Muscle layer of duodenum (tissue), 2 donors: ENCODE measurements around the gene ABCF3.

Experiments
- H3K27ac ChIP-seq: one replicate; pipeline ENCODE4 v1.7.0; 2013; ENCODE audit warnings: mild to moderate bottlenecking, low read length
- H3K27me3 ChIP-seq: one replicate; pipeline ENCODE4 v1.7.0; 2013; ENCODE audit warnings: low read depth, mild to moderate bottlenecking, control low read depth, low read length
- H3K36me3 ChIP-seq, 2 donors: one replicate each; pipeline ENCODE4 v1.7.0; 2013; ENCODE audit warnings: low read length in 2 of 2, control low read depth in 1 of 2, mild to moderate bottlenecking in 1 of 2; ENCODE audit not compliant: insufficient read depth in 2 of 2, control insufficient read depth in 1 of 2
- H3K4me1 ChIP-seq, 2 donors: one replicate each; pipeline ENCODE4 v1.7.0; 2013; ENCODE audit warnings: low read length in 2 of 2, mild to moderate bottlenecking in 2 of 2, control low read depth in 1 of 2, moderate library complexity in 1 of 2; ENCODE audit not compliant: insufficient read depth in 2 of 2, control insufficient read depth in 1 of 2
- H3K4me3 ChIP-seq, 2 donors: one replicate each; pipeline ENCODE4 v1.7.0; 2013; ENCODE audit warnings: low read length in 2 of 2, low read depth in 1 of 2, mild to moderate bottlenecking in 1 of 2
- H3K9me3 ChIP-seq, 2 donors: one replicate each; pipeline ENCODE4 v1.7.0; 2013; ENCODE audit warnings: low read length in 2 of 2, control low read depth in 1 of 2, mild to moderate bottlenecking in 1 of 2; ENCODE audit not compliant: control insufficient read depth in 1 of 2
- donor health status: healthy.

ABCF3 gene

GRCh38 chr3:184176377-184177330 is 9.3 kb upstream of the ABCF3 start:
- Histone ChIP-seq H3K9me3 (no peaks in the 10 kb centered on the region), H3K27me3 (no peaks in the 10 kb centered on the region), H3K4me3 (peak overlapping the region; percentile 66 to 96), H3K4me1 (peaks cover 15 to 36% of the 10 kb centered on the region in 2 donors), H3K27ac (peak overlapping the region; percentile 95), H3K36me3 (peaks cover 43 to 63% of the 10 kb centered on the region in 2 donors)

- H3K36me3 ChIP-seq, result peaks cover 45 to 63% of the 10 kb centered on the region in 2 donors
- no peaks in the 10 kb centered on the region for H3K27me3 ChIP-seq
- H3K9me3 ChIP-seq, result no peaks in the 10 kb centered on the region
- peak overlapping the region; percentile 95 for H3K27ac ChIP-seq
- peak overlapping the region; percentile 66 to 96 for H3K4me3 ChIP-seq
- H3K4me1 ChIP-seq, result peaks cover 15 to 36% of the 10 kb centered on the region in 2 donors
Observed at GRCh38 chr3:184177331-184177731, 8.7 kb upstream of the ABCF3 start.

GRCh38 chr3:184177767-184178306 is 8.2 kb upstream of the ABCF3 start:
- Histone ChIP-seq H3K36me3 (peaks cover 50 to 65% of the 10 kb centered on the region in 2 donors), H3K9me3 (no peaks in the 10 kb centered on the region), H3K27me3 (no peaks in the 10 kb centered on the region), H3K27ac (no peak overlapping the region), H3K4me1 (peaks cover 15 to 36% of the 10 kb centered on the region in 2 donors), H3K4me3 (peak overlapping the region in 1 of 2 donors; percentile 96)

GRCh38 chr3:184178521-184179138 is 7.4 kb upstream of the ABCF3 start:
- no peaks in the 10 kb centered on the region for H3K27me3 ChIP-seq
- H3K9me3 ChIP-seq, result no peaks in the 10 kb centered on the region
- H3K36me3 ChIP-seq, result peaks cover 56 to 73% of the 10 kb centered on the region in 2 donors
- H3K4me3 ChIP-seq, result no peak overlapping the region
- H3K27ac ChIP-seq, result no peak overlapping the region
- peaks cover 15 to 36% of the 10 kb centered on the region in 2 donors for H3K4me1 ChIP-seq

- H3K9me3 ChIP-seq, result no peaks in the 10 kb centered on the region
- H3K27me3 ChIP-seq, result no peaks in the 10 kb centered on the region
- peaks cover 64 to 85% of the 10 kb centered on the region in 2 donors for H3K36me3 ChIP-seq
- H3K4me3 ChIP-seq, result no peak overlapping the region
- no peak overlapping the region for H3K27ac ChIP-seq
- H3K4me1 ChIP-seq, result peaks cover 18 to 32% of the 10 kb centered on the region in 2 donors
Observed at GRCh38 chr3:184180165-184180564, 5.8 kb upstream of the ABCF3 start.

- H3K27me3 ChIP-seq, result no peaks in the 10 kb centered on the region
- H3K4me1 ChIP-seq, result peaks cover 12 to 27% of the 10 kb centered on the region in 2 donors
- no peak overlapping the region for H3K27ac ChIP-seq
- H3K4me3 ChIP-seq, result no peak overlapping the region
- peaks cover 64 to 84% of the 10 kb centered on the region in 2 donors for H3K36me3 ChIP-seq
- H3K9me3 ChIP-seq, result no peaks in the 10 kb centered on the region
Observed at GRCh38 chr3:184181596-184181995, 4.4 kb upstream of the ABCF3 start.

GRCh38 chr3:184183679-184184078 is 2.3 kb upstream of the ABCF3 start:
- Histone ChIP-seq H3K36me3 (peaks cover 63 to 77% of the 10 kb centered on the region in 2 donors), H3K27me3 (no peaks in the 10 kb centered on the region), H3K4me3 (no peak overlapping the region), H3K4me1 (peaks cover 19 to 30% of the 10 kb centered on the region in 2 donors), H3K9me3 (no peaks in the 10 kb centered on the region), H3K27ac (no peak overlapping the region)

GRCh38 chr3:184184546-184185230 is 1.3 kb upstream of the ABCF3 start:
- H3K4me3 ChIP-seq, result no peak overlapping the region
- peaks cover 19 to 33% of the 10 kb centered on the region in 2 donors for H3K4me1 ChIP-seq
- no peaks in the 10 kb centered on the region for H3K9me3 ChIP-seq
- H3K27me3 ChIP-seq, result no peaks in the 10 kb centered on the region
- peaks cover 62 to 77% of the 10 kb centered on the region in 2 donors for H3K36me3 ChIP-seq
- peak overlapping the region; percentile 78 for H3K27ac ChIP-seq

- Histone ChIP-seq H3K4me3 (peak overlapping the region; percentile 94), H3K36me3 (peaks cover 62 to 77% of the 10 kb centered on the region in 2 donors), H3K4me1 (peaks cover 19 to 33% of the 10 kb centered on the region in 2 donors), H3K27ac (peak overlapping the region; percentile 78), H3K9me3 (no peaks in the 10 kb centered on the region), H3K27me3 (no peaks in the 10 kb centered on the region)
Observed at GRCh38 chr3:184185461-184186183, 377 bp upstream of the ABCF3 start.

- Histone ChIP-seq H3K4me1 (peaks cover 19 to 33% of the 10 kb centered on the region in 2 donors), H3K27me3 (no peaks in the 10 kb centered on the region), H3K4me3 (peak overlapping the region; percentile 94), H3K36me3 (peaks cover 60 to 77% of the 10 kb centered on the region in 2 donors), H3K27ac (peak overlapping the region; percentile 71), H3K9me3 (no peaks in the 10 kb centered on the region)
Observed at GRCh38 chr3:184186902-184187207, 856 bp downstream of the ABCF3 start.
